OCI-LY7 (cell line): ENCODE results near the gene MZB1. TPM values are rescaled to one million over a fixed set of nuclear protein-coding genes. Genes with fewer than 3 reads are reported as not detected.

ENCODE experiments used
- BruUV-seq: library from RNA; stranded (reverse); fragments of 400-500 nt; replicated peaks from 2 replicates; lab custom pipeline; 2021; lab: Mats Ljungman, UMichigan
- CTCF ChIA-PET: fragments of 300-600 bp; sonication (Branson Sonifier 250); formaldehyde crosslinking; loops from one replicate; lab custom pipeline; 2022; ENCODE audit warnings: antibody characterized with exemption; ENCODE audit not compliant: unreplicated experiment; lab: Charles Lee
- POLR2A ChIA-PET: fragments of 300-600 bp; sonication (Branson Sonifier 250); formaldehyde crosslinking; loops from one replicate; lab custom pipeline; 2022; ENCODE audit warnings: antibody characterized with exemption; lab: Charles Lee
- DNase-seq: peaks from one replicate; pipeline ENCODE4 v3.0.0-alpha.2; 2015; ENCODE audit warnings: low spot score
- H2AFZ ChIP-seq: fragments of 200-600 bp; sonication (generic), shearing (Covaris generic); 2 replicates; pipeline ENCODE4 v1.6.1; 2014; ENCODE audit warnings: mild to moderate bottlenecking, antibody characterized with exemption, low read length, moderate library complexity
- H3K27ac ChIP-seq: fragments of 200-600 bp; sonication (generic); 2 replicates; pipeline ENCODE4 v1.5.1; 2014; ENCODE audit warnings: mixed run types, low read depth, mild to moderate bottlenecking, moderate library complexity, low read length, inconsistent platforms; ENCODE audit not compliant: poor library complexity, severe bottlenecking
- H3K36me3 ChIP-seq: fragments of 200-600 bp; sonication (generic); 2 replicates; pipeline ENCODE4 v1.6.1; 2014; ENCODE audit warnings: mild to moderate bottlenecking, antibody characterized with exemption, low read length, moderate library complexity, mixed read lengths; ENCODE audit not compliant: insufficient read depth
- H3K4me1 ChIP-seq: fragments of 200-600 bp; sonication (generic); 2 replicates; pipeline ENCODE4 v1.5.1; 2014; ENCODE audit warnings: mild to moderate bottlenecking, low read length; ENCODE audit not compliant: insufficient read depth, poor library complexity, severe bottlenecking
- H3K4me2 ChIP-seq: fragments of 200-600 bp; sonication (generic); 2 replicates; pipeline ENCODE4 v1.6.1; 2014; ENCODE audit warnings: mild to moderate bottlenecking, low read length
- H3K4me3 ChIP-seq: fragments of 200-600 bp; sonication (generic); 2 replicates; pipeline ENCODE4 v1.5.1; 2014; ENCODE audit warnings: mild to moderate bottlenecking, low read depth, low read length; ENCODE audit not compliant: poor library complexity, severe bottlenecking
- H3K79me2 ChIP-seq: fragments of 200-600 bp; sonication (generic); 2 replicates; pipeline ENCODE4 v1.6.1; 2016; ENCODE audit warnings: low read depth, mild to moderate bottlenecking, low read length, moderate library complexity, mixed read lengths; ENCODE audit not compliant: insufficient read depth
- H3K9me2 ChIP-seq: fragments of 200-600 bp; sonication (generic); 2 replicates; pipeline ENCODE4 v1.6.1; 2016; ENCODE audit warnings: mild to moderate bottlenecking, low read length, mixed read lengths; ENCODE audit not compliant: insufficient read depth
- H3K9me3 ChIP-seq: fragments of 200-600 bp; sonication (generic); 2 replicates; pipeline ENCODE4 v1.6.1; 2014; ENCODE audit warnings: mild to moderate bottlenecking, mixed run types, low read length, mixed read lengths
- H4K20me1 ChIP-seq: fragments of 200-600 bp; sonication (generic); 2 replicates; pipeline ENCODE4 v1.6.1; 2014; ENCODE audit warnings: mild to moderate bottlenecking, antibody characterized with exemption, low read length, moderate library complexity, mixed read lengths; ENCODE audit not compliant: insufficient read depth
- CTCF ChIP-seq: fragments of 200-600 bp; sonication (generic); conservative IDR thresholded peaks from 2 replicates; pipeline ENCODE4 v1.5.1; 2014; ENCODE audit warnings: mild to moderate bottlenecking, antibody characterized with exemption, low read length, moderate library complexity, mixed read lengths
- EZH2phosphoT487 ChIP-seq: fragments of 200-600 bp; sonication (generic); IDR thresholded peaks from 2 replicates; pipeline ENCODE4 v1.6.1; 2018; ENCODE audit warnings: low read depth, borderline replicate concordance, mild to moderate bottlenecking, mixed run types, antibody characterized with exemption, low read length, moderate library complexity, mixed read lengths
- intact Hi-C: fragments of 100-400 bp; cut with micrococcal nuclease; formaldehyde crosslinking; loops from one replicate; pipeline ENCODE4 v1.10.0; 2022; ENCODE audit not compliant: unreplicated experiment
- total RNA-seq, 2 experiments: library from RNA; depleted of rRNA in 1 of 2; stranded (reverse); fragments of >200 nt in 1 of 2; shearing (Covaris generic) in 1 of 2; gene quantifications; 2 replicates each; pipeline ENCODE4 v1.2.3, GENCODE V29; 2014 to 2022

The MZB1 gene
- total RNA-seq, 2 experiments from 2014 or later = 727 to 1,014 TPM

GRCh38 chr5:139413963-139414362, 24.2 kb upstream of the MZB1 start:
- no peaks in the 10 kb centered on the region for H3K36me3 ChIP-seq
- no TSS peak for BruUV-seq
- POLR2A ChIA-PET = no interaction called here

GRCh38 chr5:139413153-139413552, 23.4 kb upstream of the MZB1 start:
- CTCF ChIA-PET = no interaction called here
- Histone ChIP-seq H3K9me3 (no peaks in the 10 kb centered on the region), H3K9me2 (no peaks in the 10 kb centered on the region), H3K4me1 (peaks cover 5% of the 10 kb centered on the region), H2AFZ (no peak overlapping the region), H3K36me3 (no peaks in the 10 kb centered on the region), H3K27ac (no peak overlapping the region), H4K20me1 (no peaks in the 10 kb centered on the region), H3K4me3 (no peak overlapping the region), H3K79me2 (no peaks in the 10 kb centered on the region), H3K4me2 (no peak overlapping the region)
- TF ChIP-seq EZH2phosphoT487 = no peak
- TF ChIP-seq CTCF = no peak
- no peak for DNase-seq
- intact Hi-C loops = no loop called here
- POLR2A ChIA-PET = no interaction called here
- BruUV-seq = no TSS peak

More at GRCh38 chr5:139413963-139414362, 24.2 kb upstream of the MZB1 start:
- Histone ChIP-seq H3K4me1 (no peaks in the 10 kb centered on the region), H3K79me2 (no peaks in the 10 kb centered on the region), H4K20me1 (no peaks in the 10 kb centered on the region), H3K9me3 (no peaks in the 10 kb centered on the region), H2AFZ (no peak overlapping the region), H3K4me3 (no peak overlapping the region), H3K27ac (no peak overlapping the region), H3K9me2 (no peaks in the 10 kb centered on the region), H3K4me2 (no peak overlapping the region)
- no peak for TF ChIP-seq EZH2phosphoT487
- TF ChIP-seq CTCF = no peak
- intact Hi-C loops = no loop called here
- CTCF ChIA-PET = no interaction called here
- no peak for DNase-seq

GRCh38 chr5:139410993-139411828, 21.5 kb upstream of the MZB1 start:
- BruUV-seq = no TSS peak
- no peaks in the 10 kb centered on the region for H4K20me1 ChIP-seq
- H3K9me3 ChIP-seq = no peaks in the 10 kb centered on the region
- H3K27ac ChIP-seq = no peak overlapping the region
- H3K4me1 ChIP-seq = peaks cover 25% of the 10 kb centered on the region
- H3K9me2 ChIP-seq = no peaks in the 10 kb centered on the region
- CTCF ChIA-PET = interaction anchor here (1.3 kb wide), 1 partner anchor 9 kb away, joined by 3 read pairs; no protein-coding TSS in a partner anchor
- no peak overlapping the region for H3K4me3 ChIP-seq
- intact Hi-C loops = no loop called here
- POLR2A ChIA-PET = interaction anchor here (0.7 to 1.4 kb wide), 3 partner anchors 22 to 835 kb away, joined by 3 to 5 read pairs (median 3); no protein-coding TSS in a partner anchor
- DNase-seq = no peak
- no peaks in the 10 kb centered on the region for H3K79me2 ChIP-seq
- H2AFZ ChIP-seq = no peak overlapping the region
- TF ChIP-seq CTCF = no peak
- no peak for TF ChIP-seq EZH2phosphoT487
- no peak overlapping the region for H3K4me2 ChIP-seq
- no peaks in the 10 kb centered on the region for H3K36me3 ChIP-seq
